H9 (cell line): ENCODE data around the gene TM4SF20. TPM values are rescaled to one million over a fixed set of nuclear protein-coding genes. Genes with fewer than 3 reads are reported as not detected.
A peak's percentile ranks its signal among the peaks of the same experiment; 100 is the strongest.

Experiments
- DNase-seq: peaks from one replicate; pipeline ENCODE4 v3.0.0-alpha.2; 2017
- H2AFZ ChIP-seq: one replicate; pipeline ENCODE4 v1.6.1; 2013; ENCODE audit warnings: mild to moderate bottlenecking, low read length, control low read depth, moderate library complexity
- H2AK5ac ChIP-seq: 2 replicates; pipeline ENCODE4 v1.6.1; 2013; ENCODE audit warnings: low read length, control low read depth, mixed read lengths; ENCODE audit not compliant: insufficient read length
- H2BK120ac ChIP-seq: one replicate; pipeline ENCODE4 v1.6.1; 2013; ENCODE audit warnings: low read depth, mild to moderate bottlenecking, low read length, control low read depth, inconsistent platforms; ENCODE audit not compliant: poor library complexity, severe bottlenecking
- H2BK12ac ChIP-seq: 2 replicates; pipeline ENCODE4 v1.6.1; 2013; ENCODE audit warnings: low read length, control low read depth, mixed read lengths, low read depth; ENCODE audit not compliant: insufficient read length
- H2BK15ac ChIP-seq: 2 replicates; pipeline ENCODE4 v1.6.1; 2013; ENCODE audit warnings: low read depth, low read length, control low read depth
- H2BK20ac ChIP-seq: one replicate; pipeline ENCODE4 v1.6.1; 2013; ENCODE audit warnings: low read depth, mild to moderate bottlenecking, low read length, control low read depth, inconsistent platforms; ENCODE audit not compliant: poor library complexity, severe bottlenecking
- H2BK5ac ChIP-seq: 2 replicates; pipeline ENCODE4 v1.6.1; 2013; ENCODE audit warnings: low read length, control low read depth, mixed read lengths; ENCODE audit not compliant: insufficient read length
- H3K14ac ChIP-seq: 2 replicates; pipeline ENCODE4 v1.6.1; 2013; ENCODE audit warnings: low read length, control low read depth; ENCODE audit not compliant: insufficient read depth
- H3K18ac ChIP-seq: 2 replicates; pipeline ENCODE4 v1.6.1; 2013; ENCODE audit warnings: low read depth, mild to moderate bottlenecking, mixed read lengths, low read length, control low read depth; ENCODE audit not compliant: insufficient read length
- H3K23ac ChIP-seq: 2 replicates; pipeline ENCODE4 v1.6.1; 2013; ENCODE audit warnings: low read length, control low read depth, mixed read lengths, low read depth; ENCODE audit not compliant: insufficient read length
- H3K23me2 ChIP-seq: 2 replicates; pipeline ENCODE4 v1.6.1; 2013; ENCODE audit warnings: low read depth, mild to moderate bottlenecking, mixed read lengths, low read length, control low read depth; ENCODE audit not compliant: insufficient read length, poor library complexity, severe bottlenecking
- H3K27ac ChIP-seq: 2 replicates; pipeline ENCODE4 v1.5.1; 2013; ENCODE audit warnings: low read length, control low read depth, mixed read lengths, low read depth; ENCODE audit not compliant: insufficient read length
- H3K27me3 ChIP-seq: 2 replicates; pipeline ENCODE4 v1.6.1; 2013; ENCODE audit warnings: low read length, control low read depth, inconsistent platforms; ENCODE audit not compliant: insufficient read depth
- H3K4ac ChIP-seq: 2 replicates; pipeline ENCODE4 v1.6.1; 2013; ENCODE audit warnings: low read depth, mild to moderate bottlenecking, control low read depth, inconsistent platforms, low read length, moderate library complexity
- H3K4me1 ChIP-seq: 2 replicates; pipeline ENCODE4 v1.6.1; 2013; ENCODE audit warnings: low read length, control low read depth, inconsistent platforms; ENCODE audit not compliant: insufficient read depth
- H3K4me2 ChIP-seq: 2 replicates; pipeline ENCODE4 v1.6.1; 2013; ENCODE audit warnings: low read length, control low read depth, mixed read lengths; ENCODE audit not compliant: insufficient read length, insufficient read depth
- H3K56ac ChIP-seq: 2 replicates; pipeline ENCODE4 v1.6.1; 2013; ENCODE audit warnings: low read depth, mild to moderate bottlenecking, mixed read lengths, low read length, control low read depth; ENCODE audit not compliant: insufficient read length
- H3K79me1 ChIP-seq: 2 replicates; pipeline ENCODE4 v1.6.1; 2013; ENCODE audit warnings: low read depth, mild to moderate bottlenecking, moderate library complexity, low read length, control low read depth, inconsistent platforms; ENCODE audit not compliant: insufficient read depth, poor library complexity, severe bottlenecking
- H3K79me2 ChIP-seq: 2 replicates; pipeline ENCODE4 v1.6.1; 2013; ENCODE audit warnings: low read length, control low read depth, inconsistent platforms; ENCODE audit not compliant: insufficient read depth
- H3K9ac ChIP-seq: 2 replicates; pipeline ENCODE4 v1.6.1; 2013; ENCODE audit warnings: low read length, control low read depth, mixed read lengths; ENCODE audit not compliant: insufficient read length; ENCODE audit errors: extremely low read depth
- H3K9me3 ChIP-seq: one replicate; pipeline ENCODE4 v1.6.1; 2013; ENCODE audit warnings: low read depth, low read length, inconsistent platforms; ENCODE audit not compliant: control insufficient read depth
- H3T11ph ChIP-seq: one replicate; pipeline ENCODE4 v1.6.1; 2013; ENCODE audit warnings: mild to moderate bottlenecking, low read length, control low read depth, inconsistent platforms
- H4K20me1 ChIP-seq: one replicate; pipeline ENCODE4 v1.6.1; 2013; ENCODE audit not compliant: control insufficient read depth, insufficient read length, insufficient read depth
- H4K5ac ChIP-seq: 2 replicates; pipeline ENCODE4 v1.6.1; 2013; ENCODE audit warnings: low read depth, mild to moderate bottlenecking, mixed read lengths, low read length, control low read depth; ENCODE audit not compliant: insufficient read length
- H4K8ac ChIP-seq: replicated peaks from 2 replicates; pipeline ENCODE4 v1.6.1; 2013; ENCODE audit warnings: low read length, control low read depth, mixed read lengths, low read depth; ENCODE audit not compliant: insufficient read length
- H4K91ac ChIP-seq: 2 replicates; pipeline ENCODE4 v1.6.1; 2013; ENCODE audit warnings: low read depth, mild to moderate bottlenecking, moderate library complexity, mixed read lengths, low read length, control low read depth; ENCODE audit not compliant: insufficient read length
- H3K27ac Mint-ChIP-seq, 3 experiments: 2 replicates in 2 of 3; 3 replicates in 1 of 3; pipeline ENCODE4 v1.8.0; 2020 to 2021; ENCODE audit warnings: mixed read lengths in 3 of 3, mild to moderate bottlenecking in 1 of 3, moderate library complexity in 1 of 3
- H3K27me3 Mint-ChIP-seq: 2 replicates; pipeline ENCODE4 v1.8.0; 2021; ENCODE audit warnings: low read depth, mild to moderate bottlenecking, moderate library complexity, mixed read lengths
- H3K36me3 Mint-ChIP-seq, 3 experiments: 2 replicates in 2 of 3; 3 replicates in 1 of 3; pipeline ENCODE4 v1.8.0; 2020 to 2021; ENCODE audit warnings: low read depth in 3 of 3, mixed read lengths in 3 of 3; ENCODE audit not compliant: insufficient read depth in 1 of 3
- H3K4me1 Mint-ChIP-seq, 2 experiments: 2 replicates each; pipeline ENCODE4 v1.8.0; 2020; ENCODE audit warnings: mixed read lengths in 2 of 2
- H3K4me3 Mint-ChIP-seq, 2 experiments: 2 replicates in 1 of 2; 3 replicates in 1 of 2; pipeline ENCODE4 v1.8.0; 2020 to 2021; ENCODE audit warnings: mild to moderate bottlenecking in 2 of 2, mixed read lengths in 2 of 2, moderate library complexity in 1 of 2
- H3K9me3 Mint-ChIP-seq, 2 experiments: 2 replicates in 1 of 2; 3 replicates in 1 of 2; pipeline ENCODE4 v1.8.0; 2020; ENCODE audit warnings: mild to moderate bottlenecking in 2 of 2, mixed read lengths in 2 of 2, moderate library complexity in 1 of 2
- WGBS: extraction: QIAGEN DNeasy Blood & Tissue Kit; methylation state at CpG from one replicate; pipeline ENCODE4 v1.1.7; 2013; ENCODE audit warnings: missing lambda C conversion rate, low lambda C conversion rate, mixed read lengths; ENCODE audit not compliant: insufficient read length; ENCODE audit errors: extremely low coverage; 5-methylcytosine and 5-hydroxymethylcytosine counted together
- total RNA-seq: library from RNA; stranded (reverse); gene quantifications from 2 replicates; pipeline ENCODE4 v1.2.1, GENCODE V29; 2021
- TF ChIP-seq, protein P1 (sequence below): fragments of 200-600 bp; sonication (generic); conservative IDR thresholded peaks from 3 replicates; pipeline ENCODE4 v1.8.0; 2021; ENCODE audit warnings: antibody characterized with exemption, mild to moderate bottlenecking

TM4SF20 gene
- total RNA-seq, 1 experiment from 2014 or later, result not detected

GRCh38 chr2:227325839-227326195, 53.3 kb downstream of the TM4SF20 start:
- no CpG with 5 or more reads among the region's 13 CpGs for WGBS
- Histone ChIP-seq H3K4me2 (peak overlapping the region; percentile 95), H4K5ac (no peak overlapping the region), H3K4me1 (no peaks in the 10 kb centered on the region; the same call in 1 of the 2 replicates), H3K56ac (no peak overlapping the region), H3T11ph (no peak overlapping the region), H2BK12ac (no peak overlapping the region), H3K79me1 (no peaks in the 10 kb centered on the region), H3K23me2 (peaks cover 6% of the 10 kb centered on the region), H3K9me3 (no peaks in the 10 kb centered on the region), H2AFZ (no peak overlapping the region), H2BK120ac (no peak overlapping the region), H3K9ac (peak overlapping the region; percentile 90), H4K8ac (no peak overlapping the region), H3K14ac (peak overlapping the region; percentile 60), H3K4ac (no peak overlapping the region), H4K20me1 (no peaks in the 10 kb centered on the region), H3K23ac (no peak overlapping the region), H3K27me3 (no peaks in the 10 kb centered on the region), H3K27ac (no peak overlapping the region), H3K18ac (no peak overlapping the region), H2AK5ac (no peak overlapping the region), H3K79me2 (peaks cover 2% of the 10 kb centered on the region; the same call in 1 of the 2 replicates), H2BK20ac (no peak overlapping the region), H4K91ac (no peak overlapping the region), H2BK15ac (no peak overlapping the region), H2BK5ac (no peak overlapping the region)
- Mint-ChIP-seq H3K27ac (peak overlapping the region; percentile 90 to 99 (median 96); a peak in 6 of 7 replicates), H3K9me3 (peaks cover 32 to 34% of the 10 kb centered on the region in 2 experiments), H3K36me3 (peaks cover 25 to 43% (median 33%) of the 10 kb centered on the region in 3 experiments), H3K27me3 (no peaks in the 10 kb centered on the region), H3K4me3 (peak overlapping the region; percentile 93 to 94), H3K4me1 (peaks cover 33 to 41% of the 10 kb centered on the region in 2 experiments)
- peak; percentile 53 for DNase-seq
- TF ChIP-seq, protein P1, sequence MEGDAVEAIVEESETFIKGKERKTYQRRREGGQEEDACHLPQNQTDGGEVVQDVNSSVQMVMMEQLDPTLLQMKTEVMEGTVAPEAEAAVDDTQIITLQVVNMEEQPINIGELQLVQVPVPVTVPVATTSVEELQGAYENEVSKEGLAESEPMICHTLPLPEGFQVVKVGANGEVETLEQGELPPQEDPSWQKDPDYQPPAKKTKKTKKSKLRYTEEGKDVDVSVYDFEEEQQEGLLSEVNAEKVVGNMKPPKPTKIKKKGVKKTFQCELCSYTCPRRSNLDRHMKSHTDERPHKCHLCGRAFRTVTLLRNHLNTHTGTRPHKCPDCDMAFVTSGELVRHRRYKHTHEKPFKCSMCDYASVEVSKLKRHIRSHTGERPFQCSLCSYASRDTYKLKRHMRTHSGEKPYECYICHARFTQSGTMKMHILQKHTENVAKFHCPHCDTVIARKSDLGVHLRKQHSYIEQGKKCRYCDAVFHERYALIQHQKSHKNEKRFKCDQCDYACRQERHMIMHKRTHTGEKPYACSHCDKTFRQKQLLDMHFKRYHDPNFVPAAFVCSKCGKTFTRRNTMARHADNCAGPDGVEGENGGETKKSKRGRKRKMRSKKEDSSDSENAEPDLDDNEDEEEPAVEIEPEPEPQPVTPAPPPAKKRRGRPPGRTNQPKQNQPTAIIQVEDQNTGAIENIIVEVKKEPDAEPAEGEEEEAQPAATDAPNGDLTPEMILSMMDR, result no peak
